CD4-positive, alpha-beta T cell treated with Interleukin-17A for 4 hours (primary cell): Measurements from ENCODE around the gene PLCL2.
"Not testable (repeated sequence)": the region's sequence is repeated elsewhere in the genome, so short reads cannot be mapped to it uniquely, and the experiment has no call there.

Experiments
- DNase-seq: peaks from one replicate; pipeline ENCODE4 v3.0.0-alpha.2; 2020; ENCODE audit warnings: mixed read lengths

Gene PLCL2

GRCh38 chr3:17088017-17088416, 203.3 kb downstream of the PLCL2 start:
- no peak for DNase-seq

GRCh38 chr3:17088602-17089313, 204.0 kb downstream of the PLCL2 start:
- DNase-seq: peak; percentile 34

- no peak for DNase-seq
These were observed 204.6 kb downstream of the PLCL2 start for GRCh38 chr3:17089314-17089700.

GRCh38 chr3:17090280-17090983, 205.7 kb downstream of the PLCL2 start:
- no peak for DNase-seq

- no peak for DNase-seq
These were observed 207.3 kb downstream of the PLCL2 start for GRCh38 chr3:17091910-17092582.

GRCh38 chr3:17092583-17092933, 207.8 kb downstream of the PLCL2 start:
- DNase-seq: no peak

- no peak for DNase-seq
These were observed 209.8 kb downstream of the PLCL2 start for GRCh38 chr3:17094551-17094950.

GRCh38 chr3:17103579-17103978, 218.8 kb downstream of the PLCL2 start:
- DNase-seq: no peak

- DNase-seq: not testable (repeated sequence)
These were observed 222.0 kb downstream of the PLCL2 start for GRCh38 chr3:17106801-17107200.

GRCh38 chr3:17110660-17111396, 226.1 kb downstream of the PLCL2 start:
- no peak for DNase-seq

GRCh38 chr3:17111586-17111985, 226.8 kb downstream of the PLCL2 start:
- DNase-seq: no peak

GRCh38 chr3:17115186-17115585, 230.4 kb downstream of the PLCL2 start:
- no peak for DNase-seq

- DNase-seq: no peak
These were observed 231.3 kb downstream of the PLCL2 start for GRCh38 chr3:17116007-17116600.

GRCh38 chr3:17118771-17119170, 234.0 kb downstream of the PLCL2 start:
- DNase-seq: no peak

GRCh38 chr3:17119201-17120072, 234.7 kb downstream of the PLCL2 start:
- DNase-seq: no peak

GRCh38 chr3:17120115-17120514, 235.4 kb downstream of the PLCL2 start:
- no peak for DNase-seq

GRCh38 chr3:17121336-17121735, 236.6 kb downstream of the PLCL2 start:
- no peak for DNase-seq

- no peak for DNase-seq
These were observed 238.0 kb downstream of the PLCL2 start for GRCh38 chr3:17122758-17123157.

GRCh38 chr3:17125738-17126442, 241.1 kb downstream of the PLCL2 start:
- DNase-seq: no peak

GRCh38 chr3:17128671-17129070, 243.9 kb downstream of the PLCL2 start:
- DNase-seq: not testable (repeated sequence)

GRCh38 chr3:17129556-17129955, 244.8 kb downstream of the PLCL2 start:
- no peak for DNase-seq
